ENCODE data around the gene FAM229A. TPM values are rescaled to one million over a fixed set of nuclear protein-coding genes. Genes with fewer than 3 reads are reported as not detected.

Gene FAM229A
- polyA plus RNA-seq, 4 donors, result 4.9 to 69.8 (median 28.0) TPM

DNA sequence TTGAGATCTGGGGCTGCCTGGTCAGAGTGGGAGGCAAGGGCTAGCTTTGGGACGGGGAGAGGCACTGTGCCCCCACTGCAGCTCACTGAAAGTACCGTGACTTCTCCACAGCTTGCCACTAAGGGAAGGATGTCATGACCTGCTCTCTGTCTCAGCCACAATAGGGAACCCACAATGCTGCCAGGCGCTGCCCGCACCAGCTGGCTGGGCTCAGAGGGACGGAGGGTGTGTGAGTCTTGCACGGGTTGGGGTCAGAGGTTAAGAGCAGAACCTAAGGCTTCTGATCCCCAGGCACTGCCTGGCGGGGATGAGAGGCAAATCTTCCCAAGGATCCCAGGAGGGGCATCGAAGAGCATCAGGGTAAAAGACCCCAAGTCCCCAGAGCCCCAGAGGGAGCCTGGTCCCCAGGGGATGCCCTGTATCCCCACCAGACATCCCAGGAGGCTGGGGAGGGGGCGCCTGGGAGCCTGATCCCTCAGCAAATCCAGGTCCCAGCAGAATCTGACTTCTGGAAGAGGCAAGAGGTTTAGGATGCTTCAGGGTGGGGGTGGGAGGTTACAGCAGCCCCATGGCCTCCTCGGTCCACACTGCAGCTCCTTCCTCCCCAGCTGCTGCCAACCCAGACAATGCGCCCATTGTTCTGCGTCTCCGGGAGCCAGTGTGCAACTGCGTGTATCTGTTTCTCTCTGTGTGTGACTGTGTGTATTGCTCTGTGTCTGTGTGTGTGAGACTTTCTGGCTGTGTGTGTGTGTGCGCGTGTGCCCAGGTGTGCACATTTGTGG is 24.2 kb downstream of the FAM229A start:
- no peaks in the 10 kb centered on the region for H3K27me3 ChIP-seq (ENCODE audit: control insufficient read depth in 3 of 3, insufficient read depth in 3 of 3, low read length in 3 of 3)
- DNase-seq (peak; percentile 50 to 57), FAIRE-seq (no peak)
- WGBS, 3 donors, result 19 to 55% (median 30%) methylated on average over 16 of the region's 16 CpGs
- peaks cover 0 to 28% (median 2%) of the 10 kb centered on the region in 3 donors for H3K4me1 ChIP-seq (ENCODE audit: control insufficient read depth in 3 of 3, insufficient read depth in 2 of 3, low read depth in 1 of 3, low read length in 2 of 3)
- H3K27ac ChIP-seq (ENCODE audit: low read depth in 1 of 3, low read length in 2 of 3), result peak overlapping the region in 2 of 3 donors; percentile 23 to 58
- H3K4me3 ChIP-seq (ENCODE audit: low read depth in 1 of 3, low read length in 3 of 3), result no peak overlapping the region
- H3K36me3 ChIP-seq (ENCODE audit: control insufficient read depth in 3 of 3, insufficient read depth in 2 of 3, low read depth in 1 of 3, low read length in 3 of 3), result peaks cover 0 to 17% (median 0%) of the 10 kb centered on the region in 3 donors
- H3K9me3 ChIP-seq (ENCODE audit: control insufficient read depth in 2 of 2, insufficient read depth in 1 of 2, low read depth in 1 of 2, low read length in 1 of 2), result no peaks in the 10 kb centered on the region

DNA sequence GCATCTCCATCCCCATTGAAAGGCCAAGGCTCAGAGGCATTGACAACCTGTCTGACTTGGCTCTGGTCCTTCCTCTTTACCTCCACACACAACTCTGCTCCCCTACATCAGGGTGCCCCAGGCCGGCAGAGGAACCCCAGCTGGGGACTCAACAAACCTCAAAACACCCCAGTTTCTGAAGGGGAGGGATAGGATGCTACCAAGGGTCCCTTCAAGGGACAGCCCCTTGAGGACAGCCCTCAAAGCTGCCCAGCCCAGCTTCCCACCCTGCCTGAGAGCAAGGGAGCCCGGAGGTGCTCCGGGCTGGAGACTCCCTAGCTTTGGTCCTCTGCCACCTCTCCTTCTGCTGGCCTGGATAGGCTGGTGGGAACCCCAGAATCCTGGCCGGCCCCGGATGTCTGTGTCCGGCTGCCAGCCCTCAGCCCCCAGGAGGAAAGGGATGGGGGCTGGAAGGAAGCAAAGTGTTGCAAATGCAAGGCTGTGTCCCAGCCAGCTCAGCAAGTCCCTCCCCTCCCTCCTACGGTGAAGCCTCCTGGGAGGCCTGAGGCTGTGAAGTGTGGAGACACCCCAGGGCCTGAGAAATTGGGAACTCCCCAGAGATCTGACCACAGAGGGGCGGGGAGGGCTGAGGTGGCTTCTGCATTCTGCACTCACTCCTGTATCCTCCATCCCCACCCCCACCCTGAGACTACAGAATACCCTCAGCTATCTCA is 25.2 kb downstream of the FAM229A start:
- WGBS, 3 donors, result 59 to 72% (median 72%) methylated on average over 8 of the region's 8 CpGs
- H3K9me3 ChIP-seq (ENCODE audit: control insufficient read depth in 2 of 2, insufficient read depth in 1 of 2, low read depth in 1 of 2, low read length in 1 of 2), result no peaks in the 10 kb centered on the region
- peaks cover 0 to 35% (median 2%) of the 10 kb centered on the region in 3 donors for H3K4me1 ChIP-seq (ENCODE audit: control insufficient read depth in 3 of 3, insufficient read depth in 2 of 3, low read depth in 1 of 3, low read length in 2 of 3)
- peak overlapping the region in 1 of 3 donors; percentile 11 for H3K27ac ChIP-seq (ENCODE audit: low read depth in 1 of 3, low read length in 2 of 3)
- peaks cover 3 to 24% (median 4%) of the 10 kb centered on the region in 3 donors for H3K36me3 ChIP-seq (ENCODE audit: control insufficient read depth in 3 of 3, insufficient read depth in 2 of 3, low read depth in 1 of 3, low read length in 3 of 3)
- no peaks in the 10 kb centered on the region for H3K27me3 ChIP-seq (ENCODE audit: control insufficient read depth in 3 of 3, insufficient read depth in 3 of 3, low read length in 3 of 3)
- H3K4me3 ChIP-seq (ENCODE audit: low read depth in 1 of 3, low read length in 3 of 3), result no peak overlapping the region
- DNase-seq (no peak), FAIRE-seq (no peak)

DNA sequence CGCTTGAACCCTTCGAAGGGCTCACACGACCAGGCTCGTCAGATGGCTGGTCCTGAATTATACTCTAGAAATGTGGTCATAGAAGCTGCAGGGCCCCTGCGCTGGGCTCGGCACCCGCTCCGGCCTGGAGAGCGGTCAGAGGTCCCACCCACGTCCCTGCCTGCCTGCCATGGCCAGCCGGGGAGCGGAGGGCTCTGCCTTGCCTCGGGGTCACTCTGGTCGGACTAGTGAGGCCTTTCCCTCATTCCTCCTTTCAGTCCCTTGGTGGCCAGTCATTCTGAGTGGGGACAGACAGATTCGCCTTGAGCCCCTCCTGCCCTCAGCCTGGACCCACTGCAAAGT is 25.7 kb downstream of the FAM229A start:
- peaks cover 4 to 30% (median 10%) of the 10 kb centered on the region in 3 donors for H3K36me3 ChIP-seq (ENCODE audit: control insufficient read depth in 3 of 3, insufficient read depth in 2 of 3, low read depth in 1 of 3, low read length in 3 of 3)
- H3K9me3 ChIP-seq (ENCODE audit: control insufficient read depth in 2 of 2, insufficient read depth in 1 of 2, low read depth in 1 of 2, low read length in 1 of 2), result no peaks in the 10 kb centered on the region
- H3K4me1 ChIP-seq (ENCODE audit: control insufficient read depth in 3 of 3, insufficient read depth in 2 of 3, low read depth in 1 of 3, low read length in 2 of 3), result peaks cover 0 to 39% (median 2%) of the 10 kb centered on the region in 3 donors
- peak overlapping the region in 2 of 3 donors; percentile 40 to 65 for H3K4me3 ChIP-seq (ENCODE audit: low read depth in 1 of 3, low read length in 3 of 3)
- H3K27me3 ChIP-seq (ENCODE audit: control insufficient read depth in 3 of 3, insufficient read depth in 3 of 3, low read length in 3 of 3), result no peaks in the 10 kb centered on the region
- 24 to 51% (median 29%) methylated on average over 13 to 15 of the region's 15 CpGs for WGBS, 3 donors
- no peak for FAIRE-seq
- DNase-seq, result no peak
- no peak overlapping the region for H3K27ac ChIP-seq (ENCODE audit: low read depth in 1 of 3, low read length in 2 of 3)

DNA sequence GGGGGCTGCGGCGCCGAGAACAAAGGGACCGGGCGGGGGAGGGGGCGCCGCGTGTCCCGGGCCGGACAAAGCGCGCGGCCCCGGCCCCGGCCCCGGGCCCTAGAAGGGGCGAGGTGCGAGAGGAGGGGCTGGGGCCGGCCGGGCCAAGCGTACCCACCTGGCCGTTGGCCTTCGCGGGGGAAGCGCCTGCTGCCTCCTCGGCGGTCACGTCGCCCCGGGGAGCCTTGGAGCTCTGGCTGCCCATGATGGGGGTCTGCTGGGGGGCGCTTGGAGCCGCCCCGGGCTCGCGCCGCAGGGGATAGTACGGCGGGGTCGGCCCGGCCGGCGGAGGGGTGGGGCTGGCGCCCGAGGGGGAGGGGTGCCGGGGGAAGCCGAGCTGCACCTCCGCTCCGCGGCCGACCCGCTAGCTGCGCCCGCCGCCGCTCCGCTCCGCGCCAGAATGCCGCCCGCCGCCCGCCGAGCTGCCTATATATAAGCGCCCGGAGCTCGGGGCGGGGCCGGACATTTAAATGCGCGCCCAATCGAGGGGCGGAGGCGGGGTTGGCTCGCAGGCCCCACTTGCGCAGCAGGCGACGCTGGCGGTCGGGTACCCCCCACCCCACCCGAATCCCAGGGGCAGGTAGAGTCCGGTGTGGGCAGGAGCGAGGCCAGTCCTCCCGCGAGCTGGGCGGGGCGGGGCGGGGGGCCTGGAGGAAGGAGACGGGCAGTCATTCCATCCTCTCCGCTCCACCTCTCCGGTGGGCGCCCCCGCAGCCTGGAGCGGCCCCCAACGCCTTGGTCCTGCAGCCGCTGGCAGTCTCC is 26.3 kb downstream of the FAM229A start, which contains the start of gene MARCKSL1:
TSS of gene MARCKSL1 (minus strand) at position 444 of the 801 bp plus-strand sequence. CDS start at position 244, 200 bp downstream.
- H3K4me3 ChIP-seq (ENCODE audit: low read depth in 1 of 3, low read length in 3 of 3), result peak within 1 kb of the TSS; percentile 65 to 75 (median 70)
- peak; percentile 64 to 89 for DNase-seq
- no peak for FAIRE-seq
- no peaks in the 10 kb centered on the region for H3K27me3 ChIP-seq (ENCODE audit: control insufficient read depth in 3 of 3, insufficient read depth in 3 of 3, low read length in 3 of 3)
- H3K36me3 ChIP-seq (ENCODE audit: control insufficient read depth in 3 of 3, insufficient read depth in 2 of 3, low read depth in 1 of 3, low read length in 3 of 3), result peaks cover 8 to 36% (median 11%) of the 10 kb centered on the region in 3 donors
- H3K4me1 ChIP-seq (ENCODE audit: control insufficient read depth in 3 of 3, insufficient read depth in 2 of 3, low read depth in 1 of 3, low read length in 2 of 3), result peaks cover 0 to 39% (median 2%) of the 10 kb centered on the region in 3 donors
- 1 to 2% (median 1%) methylated on average over 37 to 95 of the region's 95 CpGs for WGBS, 3 donors
- peak within 1 kb of the TSS; percentile 5 to 72 (median 69) for H3K27ac ChIP-seq (ENCODE audit: low read depth in 1 of 3, low read length in 2 of 3)
- no peaks in the 10 kb centered on the region for H3K9me3 ChIP-seq (ENCODE audit: control insufficient read depth in 2 of 2, insufficient read depth in 1 of 2, low read depth in 1 of 2, low read length in 1 of 2)

DNA sequence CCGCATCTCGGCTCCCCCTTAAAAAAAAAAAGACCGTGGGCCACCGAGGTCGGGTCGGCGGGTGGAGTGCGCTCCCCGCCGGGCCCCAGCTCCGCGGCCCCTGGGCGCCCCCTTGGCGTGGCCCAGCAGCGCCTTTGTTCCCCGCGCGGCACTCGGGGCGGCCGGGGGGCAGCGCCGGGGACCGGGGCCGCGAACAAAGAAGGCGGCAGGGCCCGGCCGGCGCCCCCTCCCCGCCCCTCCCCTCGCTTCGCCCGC is 26.8 kb downstream of the FAM229A start:
- peak overlapping the region; percentile 65 to 75 (median 70) for H3K4me3 ChIP-seq (ENCODE audit: low read depth in 1 of 3, low read length in 3 of 3)
- FAIRE-seq (no peak), DNase-seq (no peak)
- 0 to 1% (median 0%) methylated on average over 13 to 34 of the region's 34 CpGs for WGBS, 3 donors
- H3K27me3 ChIP-seq (ENCODE audit: control insufficient read depth in 3 of 3, insufficient read depth in 3 of 3, low read length in 3 of 3), result no peaks in the 10 kb centered on the region
- H3K27ac ChIP-seq (ENCODE audit: low read depth in 1 of 3, low read length in 2 of 3), result peak overlapping the region in 2 of 3 donors; percentile 66 to 69
- H3K4me1 ChIP-seq (ENCODE audit: control insufficient read depth in 3 of 3, insufficient read depth in 2 of 3, low read depth in 1 of 3, low read length in 2 of 3), result peaks cover 0 to 39% (median 2%) of the 10 kb centered on the region in 3 donors
- H3K9me3 ChIP-seq (ENCODE audit: control insufficient read depth in 2 of 2, insufficient read depth in 1 of 2, low read depth in 1 of 2, low read length in 1 of 2), result no peaks in the 10 kb centered on the region
- H3K36me3 ChIP-seq (ENCODE audit: control insufficient read depth in 3 of 3, insufficient read depth in 2 of 3, low read depth in 1 of 3, low read length in 3 of 3), result peaks cover 9 to 40% (median 11%) of the 10 kb centered on the region in 3 donors

DNA sequence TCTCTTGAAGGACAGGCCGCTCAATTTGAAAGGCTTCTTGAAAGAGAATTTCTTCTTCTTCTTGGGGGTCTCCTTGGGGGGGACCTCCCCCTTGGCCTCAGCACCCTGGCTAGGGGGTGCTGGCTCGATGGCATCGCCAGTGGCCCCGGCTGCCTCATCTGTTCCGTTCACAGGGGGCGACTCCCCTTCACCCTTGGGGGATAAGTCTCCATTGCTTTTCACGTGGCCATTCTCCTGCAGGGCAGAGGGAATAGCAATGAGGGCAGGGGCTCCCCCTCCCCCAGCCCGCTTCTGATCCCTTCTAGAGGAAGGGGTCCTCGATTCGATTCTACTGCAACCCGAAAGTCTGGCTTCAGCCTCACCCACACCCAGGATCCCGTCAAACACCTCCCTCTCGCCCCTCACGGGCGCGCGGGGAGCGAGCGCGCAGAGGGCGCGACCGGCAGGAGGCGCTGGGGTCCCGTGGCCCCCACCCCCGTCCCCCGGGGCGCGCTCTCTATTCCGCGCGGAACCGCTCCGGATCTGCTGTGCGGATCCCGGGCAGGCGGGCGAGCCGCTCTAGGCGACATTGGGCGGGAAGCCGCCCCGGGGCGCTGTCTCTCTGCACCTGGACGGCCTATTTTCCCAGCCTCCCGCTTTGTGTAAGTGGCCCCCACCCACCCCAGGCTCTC is 27.3 kb downstream of the FAM229A start:
- Histone ChIP-seq H3K36me3 (ENCODE audit: control insufficient read depth in 3 of 3, insufficient read depth in 2 of 3, low read depth in 1 of 3, low read length in 3 of 3) (peaks cover 11 to 45% (median 12%) of the 10 kb centered on the region in 3 donors), H3K27ac (ENCODE audit: low read depth in 1 of 3, low read length in 2 of 3) (peak overlapping the region in 2 of 3 donors; percentile 66 to 69), H3K4me3 (ENCODE audit: low read depth in 1 of 3, low read length in 3 of 3) (peak overlapping the region; percentile 65 to 75 (median 70)), H3K27me3 (ENCODE audit: control insufficient read depth in 3 of 3, insufficient read depth in 3 of 3, low read length in 3 of 3) (no peaks in the 10 kb centered on the region), H3K4me1 (ENCODE audit: control insufficient read depth in 3 of 3, insufficient read depth in 2 of 3, low read depth in 1 of 3, low read length in 2 of 3) (peaks cover 0 to 39% (median 2%) of the 10 kb centered on the region in 3 donors), H3K9me3 (ENCODE audit: control insufficient read depth in 2 of 2, insufficient read depth in 1 of 2, low read depth in 1 of 2, low read length in 1 of 2) (no peaks in the 10 kb centered on the region)
- no peak for FAIRE-seq
- 1 to 2% (median 2%) methylated on average over 45 to 46 of the region's 46 CpGs for whole genome bisulfite sequencing, 3 donors
- DNase-seq, result peak; percentile 43 to 79

DNA sequence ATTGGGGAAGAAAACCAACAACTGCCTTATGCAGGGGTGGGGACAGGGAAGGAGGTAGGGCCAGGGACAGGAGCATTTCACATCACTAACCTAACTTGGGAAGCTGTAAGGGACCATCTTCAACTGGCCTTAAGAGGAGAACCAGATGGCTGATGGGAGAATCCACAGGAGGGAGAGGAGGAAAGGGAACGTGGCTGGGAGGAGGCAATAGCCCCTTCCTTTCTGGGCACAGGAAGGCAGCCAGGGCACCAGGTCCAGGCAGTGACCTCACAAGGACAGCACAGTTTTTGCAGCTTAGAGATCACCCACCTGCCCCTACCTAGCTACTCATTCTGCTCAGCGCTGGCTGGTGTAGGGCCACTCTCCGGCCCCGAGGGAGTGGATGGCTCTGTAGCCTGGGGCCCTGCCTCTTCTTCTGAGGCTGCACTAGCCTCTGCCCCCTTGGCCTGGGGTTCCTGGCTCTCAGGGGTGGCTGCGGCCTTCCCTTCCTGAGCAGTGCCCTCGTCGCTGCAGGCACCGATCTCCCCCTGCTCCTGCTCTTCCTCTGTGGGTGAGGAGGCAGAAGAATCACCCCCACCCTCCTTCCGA is 27.9 kb downstream of the FAM229A start:
- Histone ChIP-seq H3K36me3 (ENCODE audit: control insufficient read depth in 3 of 3, insufficient read depth in 2 of 3, low read depth in 1 of 3, low read length in 3 of 3) (peaks cover 12 to 50% (median 16%) of the 10 kb centered on the region in 3 donors), H3K27ac (ENCODE audit: low read depth in 1 of 3, low read length in 2 of 3) (peak overlapping the region in 2 of 3 donors; percentile 66 to 69), H3K4me3 (ENCODE audit: low read depth in 1 of 3, low read length in 3 of 3) (peak overlapping the region in 2 of 3 donors; percentile 70 to 75), H3K9me3 (ENCODE audit: control insufficient read depth in 2 of 2, insufficient read depth in 1 of 2, low read depth in 1 of 2, low read length in 1 of 2) (no peaks in the 10 kb centered on the region), H3K4me1 (ENCODE audit: control insufficient read depth in 3 of 3, insufficient read depth in 2 of 3, low read depth in 1 of 3, low read length in 2 of 3) (peaks cover 0 to 39% (median 2%) of the 10 kb centered on the region in 3 donors), H3K27me3 (ENCODE audit: control insufficient read depth in 3 of 3, insufficient read depth in 3 of 3, low read length in 3 of 3) (no peaks in the 10 kb centered on the region)
- no peak for FAIRE-seq
- DNase-seq, result peak in 1 of 2 donors; percentile 37
- 18 to 31% (median 23%) methylated on average over 8 to 9 of the region's 9 CpGs for WGBS, 3 donors
